Stimulated activated CD8-positive, alpha-beta memory T cell treated with anti-CD3 and anti-CD28 coated beads, Interleukin-15, amount 100 ng/mL, for 1 hour (primary cell): ENCODE measurements around the gene NOM1.
"Not testable (repeated sequence)": the region's sequence is repeated elsewhere in the genome, so short reads cannot be mapped to it uniquely, and the experiment has no call there.

Experiments
- DNase-seq: peaks from one replicate; pipeline ENCODE4 v3.0.0-alpha.2; 2020; ENCODE audit warnings: low read depth

The NOM1 gene, protein sequence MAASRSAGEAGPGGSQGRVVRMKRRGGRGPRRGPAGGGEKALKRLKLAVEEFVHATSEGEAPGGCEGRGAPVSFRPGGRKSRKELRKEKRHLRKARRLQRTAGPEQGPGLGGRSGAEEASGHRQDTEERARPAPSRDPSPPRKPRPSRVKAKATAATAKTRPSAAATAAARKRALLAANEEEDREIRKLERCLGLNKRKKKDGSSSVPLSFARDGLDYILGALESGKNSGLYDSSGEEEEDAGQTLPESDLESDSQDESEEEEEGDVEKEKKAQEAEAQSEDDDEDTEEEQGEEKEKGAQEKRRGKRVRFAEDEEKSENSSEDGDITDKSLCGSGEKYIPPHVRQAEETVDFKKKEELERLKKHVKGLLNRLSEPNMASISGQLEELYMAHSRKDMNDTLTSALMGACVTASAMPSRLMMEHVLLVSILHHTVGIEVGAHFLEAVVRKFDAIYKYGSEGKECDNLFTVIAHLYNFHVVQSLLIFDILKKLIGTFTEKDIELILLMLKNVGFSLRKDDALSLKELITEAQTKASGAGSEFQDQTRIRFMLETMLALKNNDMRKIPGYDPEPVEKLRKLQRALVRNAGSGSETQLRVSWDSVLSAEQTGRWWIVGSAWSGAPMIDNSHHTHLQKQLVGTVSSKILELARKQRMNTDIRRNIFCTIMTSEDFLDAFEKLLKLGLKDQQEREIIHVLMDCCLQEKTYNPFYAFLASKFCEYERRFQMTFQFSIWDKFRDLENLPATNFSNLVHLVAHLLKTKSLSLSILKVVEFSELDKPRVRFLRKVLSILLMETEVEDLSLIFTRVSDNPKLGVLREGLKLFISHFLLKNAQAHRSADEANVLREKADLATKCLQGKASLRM

DNA sequence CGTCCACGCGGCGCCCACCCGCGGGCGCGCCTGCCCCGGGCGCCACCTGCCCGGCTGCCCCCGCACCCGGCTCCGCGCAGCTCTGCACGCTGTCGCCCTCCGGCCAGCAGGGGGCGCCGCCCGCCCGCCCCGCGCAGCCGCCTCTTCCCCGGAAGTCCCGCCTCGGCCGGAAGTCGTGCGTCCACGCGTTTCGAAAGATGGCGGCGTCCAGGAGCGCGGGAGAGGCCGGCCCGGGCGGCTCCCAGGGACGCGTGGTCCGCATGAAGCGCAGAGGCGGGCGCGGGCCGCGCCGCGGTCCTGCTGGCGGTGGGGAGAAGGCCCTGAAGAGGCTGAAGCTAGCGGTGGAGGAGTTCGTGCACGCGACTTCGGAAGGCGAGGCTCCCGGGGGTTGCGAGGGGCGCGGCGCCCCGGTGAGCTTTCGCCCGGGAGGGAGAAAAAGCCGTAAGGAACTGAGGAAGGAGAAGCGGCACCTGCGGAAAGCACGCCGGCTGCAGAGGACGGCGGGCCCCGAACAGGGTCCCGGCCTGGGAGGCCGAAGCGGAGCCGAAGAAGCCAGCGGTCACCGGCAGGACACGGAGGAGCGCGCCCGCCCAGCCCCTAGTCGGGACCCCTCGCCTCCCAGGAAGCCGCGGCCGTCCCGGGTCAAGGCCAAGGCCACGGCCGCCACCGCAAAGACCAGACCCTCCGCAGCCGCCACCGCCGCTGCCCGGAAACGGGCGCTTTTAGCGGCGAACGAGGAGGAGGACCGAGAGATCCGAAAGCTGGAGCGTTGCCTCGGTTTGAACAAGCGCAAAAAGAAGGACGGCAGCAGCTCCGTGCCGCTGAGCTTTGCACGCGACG, at the start of gene NOM1:
TSS of gene NOM1 (plus strand) at position 172 of the 840 bp plus-strand sequence. CDS start at position 198, 26 bp downstream.
- DNase-seq: peak; percentile 84

DNA sequence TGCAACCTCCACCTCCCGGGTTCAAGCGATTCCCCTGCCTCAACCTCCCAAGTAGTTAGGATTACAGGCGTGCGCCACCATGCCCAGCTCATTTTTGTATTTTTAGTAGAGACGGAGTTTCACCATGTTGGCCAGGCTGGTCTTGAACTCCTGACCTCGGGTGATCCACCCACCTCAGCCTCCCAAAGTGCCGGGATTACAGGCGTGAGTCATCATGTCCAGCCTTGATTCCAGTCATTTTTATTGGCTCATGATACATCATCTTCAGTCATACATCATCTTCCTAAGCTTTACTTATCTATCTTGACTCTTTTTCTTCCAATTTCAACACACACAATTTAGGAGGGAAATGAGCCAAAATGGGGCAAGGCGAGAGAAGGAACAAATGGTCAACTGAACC, 49.4 kb upstream of the NOM1 start:
- DNase-seq: not testable (repeated sequence)

DNA sequence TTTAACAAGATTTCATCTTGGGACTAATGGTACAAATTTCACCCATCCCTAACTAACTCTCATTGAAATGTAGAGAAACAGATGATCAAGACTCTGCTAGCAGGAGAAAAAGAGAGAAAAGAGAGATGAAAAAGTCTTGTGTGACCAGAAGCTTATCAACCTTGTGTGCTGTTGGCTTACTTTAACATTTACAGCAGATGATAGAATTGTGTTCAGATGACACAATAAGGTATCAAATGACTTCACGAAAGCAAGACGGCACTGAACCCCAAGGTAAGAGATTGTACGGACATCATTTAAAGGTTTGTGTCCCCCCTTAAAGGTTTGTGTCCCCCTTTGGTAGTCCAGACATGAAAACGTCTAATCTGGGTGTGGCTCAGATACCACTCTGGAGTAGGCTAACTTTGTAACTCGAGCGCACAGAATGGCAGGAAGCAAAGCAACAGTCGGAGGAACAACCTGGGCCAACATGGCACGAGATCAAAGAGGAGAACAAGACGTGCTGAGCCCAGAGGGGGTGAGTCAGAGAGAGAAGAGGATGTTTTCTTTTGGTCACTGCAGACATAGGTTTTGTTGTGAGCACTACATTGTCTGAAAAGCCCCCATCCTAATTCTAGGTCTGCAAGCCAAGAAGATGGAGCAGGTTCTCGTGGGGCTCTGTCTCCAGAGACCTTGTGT, 46.1 kb upstream of the NOM1 start:
- no peak for DNase-seq

DNA sequence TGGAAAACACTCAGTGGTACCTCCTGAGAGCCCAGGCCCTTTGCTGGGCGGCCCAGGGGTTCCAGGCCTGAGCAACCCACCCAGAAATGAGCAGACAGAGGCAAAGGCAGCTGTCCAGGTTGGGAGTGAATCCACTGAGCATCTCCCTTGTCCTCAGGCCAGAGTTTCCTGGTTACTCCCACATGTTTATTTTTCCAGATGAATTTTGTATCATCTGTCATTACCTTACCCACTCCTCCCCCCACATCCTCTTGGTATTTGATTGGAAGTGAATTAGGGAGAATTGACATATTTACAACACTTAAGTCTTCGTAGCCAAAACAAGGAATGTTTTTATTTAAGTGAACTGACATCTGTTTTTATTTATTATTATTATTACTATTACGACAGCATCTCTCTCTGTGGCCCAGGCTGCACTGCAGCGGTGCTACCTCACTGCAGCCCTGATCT, 43.3 kb upstream of the NOM1 start:
- DNase-seq: no peak

DNA sequence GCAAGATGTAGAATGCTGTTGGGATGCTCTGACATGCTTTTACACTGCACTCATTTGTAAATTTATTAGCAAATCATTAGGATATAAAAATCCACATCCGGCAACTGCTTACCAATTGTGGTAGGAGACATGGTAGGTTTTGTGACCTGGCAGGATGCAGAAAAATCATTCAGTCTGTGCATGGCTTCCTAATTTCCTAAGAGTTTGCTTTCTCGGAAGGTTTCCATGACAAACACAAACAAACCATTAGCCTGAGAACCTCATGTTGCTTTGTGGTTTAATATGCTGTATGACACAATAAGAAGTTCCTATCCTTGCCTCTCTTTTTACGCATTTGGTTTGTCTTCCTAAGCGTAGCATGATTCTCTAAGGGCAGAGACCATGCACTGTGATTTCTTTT, 41.9 kb upstream of the NOM1 start:
- DNase-seq: no peak

DNA sequence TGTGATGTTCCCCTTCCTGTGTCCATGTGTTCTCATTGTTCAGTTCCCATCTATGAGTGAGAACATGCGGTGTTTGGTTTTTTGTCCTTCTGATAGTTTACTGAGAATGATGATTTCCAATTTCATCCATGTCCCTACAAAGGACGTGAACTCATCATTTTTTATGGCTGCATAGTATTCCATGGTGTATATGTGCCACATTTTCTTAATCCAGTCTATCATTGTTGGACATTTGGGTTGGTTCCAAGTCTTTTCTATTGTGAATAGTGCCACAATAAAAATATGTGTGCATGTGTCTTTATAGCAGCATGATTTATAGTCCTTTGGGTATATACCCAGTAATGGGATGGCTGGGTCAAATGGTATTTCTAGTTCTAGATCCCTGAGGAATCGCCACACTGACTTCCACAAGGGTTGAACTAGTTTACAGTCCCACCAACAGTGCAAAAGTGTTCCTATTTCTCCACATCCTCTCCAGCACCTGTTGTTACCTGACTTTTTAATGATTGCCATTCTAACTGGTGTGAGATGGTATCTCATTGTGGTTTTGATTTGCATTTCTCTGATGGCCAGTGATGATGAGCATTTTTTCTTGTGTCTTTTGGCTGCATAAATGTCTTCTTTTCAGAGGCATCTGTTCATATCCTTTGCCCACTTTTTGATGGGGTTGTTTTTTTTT, 39.8 kb upstream of the NOM1 start:
- DNase-seq: not testable (repeated sequence)

DNA sequence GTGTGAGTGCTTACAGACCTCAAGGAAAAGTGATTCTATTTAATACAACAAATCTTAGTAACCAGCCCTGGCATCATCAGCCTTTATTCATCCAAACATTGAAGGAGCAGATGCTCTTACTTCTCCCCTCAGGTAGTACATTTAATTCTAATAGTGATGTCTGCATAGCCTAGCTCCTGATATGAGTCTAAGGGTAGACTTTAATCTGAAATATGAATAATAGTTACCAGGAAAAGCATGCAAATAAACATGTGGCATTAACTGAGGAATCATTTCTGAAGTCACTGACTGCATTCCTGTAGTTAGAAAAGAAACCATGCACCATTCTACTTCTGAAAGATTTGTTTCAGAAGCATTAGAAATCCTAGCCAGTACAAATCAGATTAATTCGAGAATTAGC, 30.9 kb upstream of the NOM1 start:
- DNase-seq: no peak

DNA sequence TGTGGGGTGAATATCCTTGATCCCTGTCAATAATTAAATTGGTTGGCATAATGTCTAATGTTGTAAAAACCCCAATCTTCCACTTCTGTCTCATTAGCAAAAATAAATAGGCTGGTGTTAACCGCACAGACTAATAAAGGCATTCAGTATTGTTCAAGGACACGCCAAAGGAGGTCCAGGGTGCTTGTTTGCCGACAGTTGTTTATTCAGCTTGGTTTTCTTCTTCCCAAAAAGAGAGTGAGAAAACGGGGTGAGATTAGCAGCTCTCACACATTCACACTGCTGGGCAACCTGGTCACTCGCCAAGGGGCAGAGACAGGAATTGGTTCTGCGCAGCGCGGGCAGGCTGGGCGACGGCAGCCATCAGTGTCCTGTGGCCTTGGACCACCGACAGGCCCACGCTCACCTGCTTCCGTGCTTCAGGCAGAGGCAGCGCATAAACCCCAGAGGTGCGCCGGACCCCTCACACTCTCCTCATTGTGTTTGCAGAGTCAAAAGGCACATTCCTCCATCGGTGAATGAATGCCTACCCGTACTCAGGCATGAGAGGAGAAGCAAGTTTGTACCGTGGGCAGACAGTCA, 30.3 kb upstream of the NOM1 start:
- no peak for DNase-seq

DNA sequence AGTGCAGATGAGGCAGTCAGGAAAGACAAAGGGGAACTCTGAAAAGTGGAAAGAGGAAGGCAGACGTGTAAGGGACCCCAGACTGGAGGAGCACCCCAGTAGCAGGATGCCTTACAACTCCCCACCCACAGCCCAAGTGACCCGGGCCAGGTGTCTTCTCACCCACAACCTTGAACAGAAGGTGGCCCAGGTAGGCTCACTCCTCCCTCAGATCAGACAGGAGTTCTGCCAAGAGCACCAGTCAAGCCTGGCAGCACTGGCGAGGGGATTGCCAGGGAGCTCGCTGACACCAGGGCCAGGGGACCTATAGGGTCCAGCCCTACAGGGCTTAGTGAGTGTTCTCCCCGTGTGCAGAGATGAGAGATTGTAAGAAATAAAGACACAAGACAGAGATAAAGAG, 29.4 kb upstream of the NOM1 start:
- no peak for DNase-seq

DNA sequence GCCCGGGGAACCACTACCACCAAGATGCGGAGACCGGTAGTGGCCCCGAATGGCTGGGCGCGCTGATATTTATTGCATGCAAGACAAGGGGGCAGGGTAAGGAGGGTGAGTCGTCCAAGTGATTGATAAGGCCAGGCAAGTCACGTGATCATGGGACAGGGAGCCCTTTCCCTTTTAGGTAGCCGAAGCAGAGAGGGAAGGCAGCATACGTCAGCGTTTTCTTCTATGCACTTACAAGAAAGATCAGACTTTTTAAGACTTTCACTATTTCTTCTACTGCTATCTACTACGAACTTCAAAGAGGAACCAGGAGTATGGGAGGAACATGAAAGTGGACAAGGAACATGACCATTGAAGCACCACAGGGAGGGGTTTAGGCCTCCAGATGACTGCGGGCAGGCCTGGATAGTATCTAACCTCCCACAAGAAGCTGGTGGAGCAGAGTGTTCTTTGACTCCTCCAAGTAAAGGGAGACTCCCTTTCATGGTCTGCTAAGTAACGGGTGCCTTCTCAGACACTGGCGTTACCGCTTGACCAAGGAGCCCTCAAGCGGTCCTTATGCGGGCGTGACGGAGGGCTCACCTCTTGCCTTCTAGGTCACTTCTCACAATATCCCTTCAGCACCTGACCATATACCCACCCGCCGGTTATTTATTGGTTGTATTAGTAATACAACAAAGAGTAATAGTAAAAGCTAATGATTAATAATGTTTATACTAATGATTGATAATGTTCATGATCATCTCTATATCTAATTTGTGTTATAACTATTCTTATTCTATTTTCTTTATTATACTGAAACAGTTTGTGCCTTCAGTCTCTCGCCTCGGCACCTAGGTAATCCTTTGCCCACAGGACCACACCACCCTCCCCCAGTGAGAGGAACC, 28.8 kb upstream of the NOM1 start:
- DNase-seq: not testable (repeated sequence)

DNA sequence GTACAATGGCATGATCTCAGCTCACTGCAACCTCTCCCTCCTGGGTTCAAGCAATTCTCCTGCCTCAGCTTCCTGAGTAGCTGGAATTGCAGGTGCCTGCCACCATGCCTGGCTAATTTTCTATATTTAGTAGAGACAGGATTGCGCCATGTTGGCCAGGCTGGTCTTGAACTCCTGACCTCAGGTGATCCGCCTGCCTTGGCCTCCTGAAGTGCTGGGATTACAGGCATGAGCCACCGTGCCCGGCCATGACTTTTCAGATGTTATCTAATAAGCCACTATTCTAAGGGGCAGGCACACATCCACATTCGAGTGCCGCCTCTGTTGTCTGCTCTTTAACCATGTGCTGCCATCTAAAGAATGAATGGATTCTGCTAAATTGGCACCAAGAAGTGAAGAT, 27.2 kb upstream of the NOM1 start:
- DNase-seq: not testable (repeated sequence)

DNA sequence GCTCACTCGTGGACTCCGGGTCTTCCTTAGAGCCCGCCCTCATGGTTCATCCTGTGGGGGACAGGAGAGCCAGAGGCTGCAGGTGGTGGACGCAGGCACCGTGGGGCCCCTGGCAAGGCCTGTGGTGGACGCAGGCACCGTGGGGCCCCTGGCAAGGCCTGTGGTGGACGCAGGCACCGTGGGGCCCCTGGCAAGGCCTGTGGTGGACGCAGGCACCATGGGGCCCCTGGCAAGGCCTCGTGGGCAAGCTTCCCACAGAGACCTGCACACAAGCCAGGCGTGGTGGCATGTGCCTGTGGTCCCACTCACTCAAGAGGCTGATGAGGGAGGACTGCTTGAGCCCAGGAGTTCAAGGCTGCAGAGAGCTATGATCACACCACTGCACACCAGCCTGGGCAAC, 23.7 kb upstream of the NOM1 start:
- not testable (repeated sequence) for DNase-seq

DNA sequence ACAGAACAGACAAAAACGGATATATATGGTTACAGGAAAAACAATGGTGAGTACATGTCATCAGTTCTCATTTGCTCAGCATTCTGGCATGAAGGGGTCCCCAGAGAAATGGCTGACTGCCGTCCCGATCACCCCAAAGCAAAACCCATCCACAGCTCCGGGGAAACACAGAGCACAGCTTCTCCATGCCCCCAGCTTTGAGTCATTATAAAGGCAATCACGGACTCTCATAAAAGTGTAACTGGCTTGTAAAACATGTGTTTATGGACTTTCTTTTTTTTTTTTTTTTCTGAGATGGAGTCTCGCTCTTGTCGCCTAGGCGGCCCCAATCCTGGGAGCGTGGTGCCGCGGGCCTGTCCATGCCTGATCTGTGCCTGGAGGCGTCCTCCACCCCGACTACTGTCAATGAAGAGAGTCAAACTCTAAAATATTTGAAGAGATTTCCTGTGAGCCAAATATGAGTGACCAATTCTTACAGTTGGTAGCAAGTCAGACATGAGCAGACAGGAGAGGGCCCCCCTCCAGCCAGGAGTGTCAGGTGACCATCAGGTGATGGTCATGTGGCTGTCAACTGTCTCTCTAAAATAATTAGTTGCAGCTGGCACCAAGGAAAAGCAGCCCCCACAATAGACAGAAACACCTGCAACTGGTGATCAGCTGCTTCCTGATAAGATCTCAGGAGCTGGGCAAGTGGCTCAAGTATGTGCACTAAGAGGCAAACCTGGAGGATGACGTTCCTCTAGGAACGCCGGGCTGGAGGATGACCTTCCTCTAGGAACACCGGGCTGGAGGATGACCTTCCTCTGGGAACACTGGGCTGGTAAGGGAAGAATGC, 21.7 kb upstream of the NOM1 start:
- no peak for DNase-seq

DNA sequence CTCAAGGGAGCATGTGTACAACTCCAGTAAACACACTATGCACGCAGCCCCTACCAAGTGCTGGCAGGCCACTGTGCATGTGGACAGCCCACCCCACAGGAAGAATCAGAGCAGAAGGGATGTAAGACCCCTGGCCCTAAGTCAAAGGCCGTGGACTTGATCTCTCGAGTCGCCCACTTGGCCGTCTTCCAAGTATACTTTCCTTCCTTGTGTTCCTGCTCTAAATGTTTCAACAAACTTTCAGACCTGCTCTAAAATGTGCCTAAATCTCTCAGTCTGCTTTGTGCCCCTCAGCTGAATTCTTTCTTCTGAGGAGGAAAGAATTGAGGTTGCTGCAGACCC, 21.1 kb upstream of the NOM1 start:
- DNase-seq: no peak

DNA sequence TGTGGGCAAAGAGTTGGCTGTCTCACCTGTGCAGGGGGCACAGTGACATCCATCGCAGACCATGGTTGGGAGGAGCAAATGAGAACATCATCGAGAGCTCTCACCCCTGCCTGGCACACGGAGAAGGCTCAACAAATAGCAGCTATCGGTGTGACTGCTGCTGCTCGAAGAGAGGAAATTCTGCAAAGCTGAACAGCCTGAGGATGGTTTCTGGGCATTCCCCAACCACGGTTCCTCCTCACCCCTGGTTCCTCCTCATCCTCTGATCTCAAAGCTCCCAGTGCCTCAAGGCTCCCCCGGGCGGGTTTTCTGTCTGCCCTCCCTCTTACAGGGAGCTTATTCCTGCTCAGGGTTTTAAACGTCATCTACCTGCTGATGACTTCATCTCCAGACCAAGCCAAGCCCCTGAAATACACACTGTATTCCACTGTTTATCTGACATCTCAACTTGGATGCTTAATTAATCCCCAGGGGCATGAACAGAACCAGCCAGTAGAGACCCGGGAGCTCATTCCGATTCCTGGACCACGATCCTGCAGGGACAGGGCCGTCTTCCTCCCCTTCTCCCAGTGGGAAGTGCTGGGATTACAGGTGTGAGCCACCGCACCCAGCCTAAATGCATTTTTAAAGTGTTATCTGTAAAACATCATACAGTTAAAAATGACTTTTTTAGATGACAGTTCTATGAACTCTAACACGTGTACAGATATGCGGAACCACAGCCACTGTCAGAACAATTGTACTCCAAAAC, 19.5 kb upstream of the NOM1 start:
- no peak for DNase-seq

DNA sequence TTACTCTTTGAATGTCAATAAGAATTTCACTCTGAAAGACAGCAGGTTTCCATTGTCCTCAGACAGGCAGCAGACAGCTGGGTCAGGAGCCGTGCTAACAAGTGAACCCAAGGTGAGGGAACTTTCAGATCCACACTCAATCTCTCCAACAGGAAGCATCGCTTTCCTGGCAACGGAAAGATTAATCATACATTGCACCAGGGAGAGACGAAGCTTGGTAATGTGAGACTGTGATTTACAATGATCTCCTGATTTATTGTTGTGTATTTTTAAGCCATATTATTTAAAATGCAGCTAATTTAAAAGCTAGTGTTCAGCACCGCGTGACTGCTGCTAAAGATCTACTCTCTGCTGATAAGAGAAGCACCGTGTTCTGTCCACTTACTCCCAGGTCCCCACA, 17.5 kb upstream of the NOM1 start:
- no peak for DNase-seq

DNA sequence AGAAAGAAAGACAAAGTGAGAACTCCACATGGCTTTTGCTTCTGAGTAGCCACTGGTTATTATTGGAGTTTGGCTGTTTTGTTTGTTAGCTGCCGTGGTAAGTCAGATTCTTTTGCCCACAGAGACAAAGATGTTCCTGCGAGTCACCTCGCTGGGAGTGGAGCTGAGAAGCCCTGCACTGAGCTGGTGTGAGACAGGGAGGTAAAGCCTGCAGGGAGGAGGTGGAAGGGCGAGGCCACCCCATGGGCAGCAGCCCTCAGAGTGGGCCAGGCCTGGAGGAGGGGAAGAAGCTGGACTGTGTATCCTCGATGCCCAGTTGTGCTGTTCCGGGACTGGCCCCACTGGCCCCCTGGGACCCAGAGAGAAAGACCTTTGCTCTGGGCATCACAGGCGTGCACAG, 14.3 kb upstream of the NOM1 start:
- DNase-seq: no peak

DNA sequence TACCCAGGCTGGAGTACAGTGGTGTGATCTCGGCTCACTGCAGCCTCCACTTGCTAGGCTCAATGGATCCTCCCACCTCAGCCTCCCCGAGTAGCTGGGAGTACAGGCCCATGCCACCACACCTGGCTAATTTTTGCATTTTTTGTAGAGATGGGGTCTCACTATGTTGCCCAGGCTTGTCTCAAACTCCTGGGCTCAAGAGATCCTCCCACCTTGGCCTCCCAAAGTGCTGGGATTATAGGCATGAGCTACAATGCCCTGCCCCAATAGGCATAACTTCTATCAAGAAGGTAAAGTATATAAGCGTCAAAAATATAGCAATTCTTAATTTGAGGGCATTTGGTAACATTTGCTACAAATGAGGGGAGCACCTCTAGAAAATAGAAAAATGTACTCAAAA, 12.7 kb upstream of the NOM1 start:
- DNase-seq: not testable (repeated sequence)
